ENCODE results near the gene RXRB.

Gene RXRB

DNA sequence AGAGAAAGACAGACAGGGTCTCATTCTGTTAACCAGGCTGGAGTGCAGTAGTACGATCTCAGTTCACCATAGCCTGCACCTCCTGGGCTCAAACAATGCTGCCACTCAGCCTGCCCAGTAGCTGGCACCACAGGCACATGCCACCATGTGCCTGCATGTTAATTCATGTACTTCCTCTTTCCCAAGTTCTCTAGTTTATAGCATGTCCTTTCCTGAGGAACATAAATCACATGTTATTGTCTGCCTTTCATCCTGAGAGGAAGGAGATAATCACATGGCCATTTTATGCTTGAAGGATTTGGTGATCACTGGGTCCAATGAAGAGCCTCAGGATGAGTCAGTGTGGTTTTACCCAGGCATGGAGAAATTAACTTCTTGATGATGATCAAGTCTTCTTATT lies 56.1 kb downstream of the RXRB start:
- no peak for TF ChIP-seq CTCF (IDR thresholded peaks at IDR 0.05; ENCODE audit: low read depth, low read length)
- in situ Hi-C loops (cut with HindIII; ENCODE audit: low sequenced_read_pairs): no loop called here
- no peak overlapping the region for H3K4me3 ChIP-seq (ENCODE audit: low read depth, low read length)
- no peak for DNase-seq (ENCODE audit: low read depth, low spot score)

Data from astrocyte of the spinal cord (primary cell).